GM18868 (cell line): ENCODE results near the gene MAP3K5.

Source experiments
- ATAC-seq: cut with Tn5 transposase; IDR thresholded peaks from one replicate; pipeline ENCODE4 v1.9.1; 2021; ENCODE audit warnings: mild to moderate bottlenecking, moderate library complexity; ENCODE audit not compliant: unreplicated experiment

MAP3K5 gene

DNA sequence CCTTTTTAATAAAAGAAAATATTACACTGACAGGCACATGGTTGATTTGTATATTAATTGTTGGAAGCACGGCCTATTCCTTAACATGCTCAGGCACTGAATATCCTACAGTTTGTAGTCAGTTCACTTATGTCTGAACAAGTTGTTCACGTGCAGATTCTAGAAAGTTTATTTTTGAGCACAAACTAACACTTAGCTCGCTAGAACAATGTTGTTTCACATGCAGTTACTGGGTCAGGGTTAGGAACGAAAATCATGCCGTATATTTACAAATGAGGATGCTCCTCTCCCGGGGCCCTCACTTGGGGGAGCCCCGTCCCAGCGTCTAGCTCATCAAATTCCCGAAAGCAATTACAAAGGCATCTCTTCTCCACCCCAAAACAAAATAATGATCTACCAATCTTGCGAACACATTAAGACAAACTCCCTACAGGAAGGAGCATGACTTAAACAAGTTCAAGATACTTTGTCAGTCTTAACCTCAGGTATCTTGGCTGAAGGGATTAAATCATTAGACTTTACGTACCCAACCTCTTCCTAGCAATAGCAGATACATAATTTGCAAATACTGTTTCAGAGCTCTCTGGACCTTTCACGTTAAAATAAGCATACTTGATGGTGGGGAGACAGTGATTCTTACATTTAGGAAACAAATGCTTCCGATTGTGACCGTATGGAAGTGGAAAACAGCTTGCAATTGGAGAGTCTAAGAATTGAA, 243.5 kb downstream of the MAP3K5 start:
- ATAC-seq = no peak

DNA sequence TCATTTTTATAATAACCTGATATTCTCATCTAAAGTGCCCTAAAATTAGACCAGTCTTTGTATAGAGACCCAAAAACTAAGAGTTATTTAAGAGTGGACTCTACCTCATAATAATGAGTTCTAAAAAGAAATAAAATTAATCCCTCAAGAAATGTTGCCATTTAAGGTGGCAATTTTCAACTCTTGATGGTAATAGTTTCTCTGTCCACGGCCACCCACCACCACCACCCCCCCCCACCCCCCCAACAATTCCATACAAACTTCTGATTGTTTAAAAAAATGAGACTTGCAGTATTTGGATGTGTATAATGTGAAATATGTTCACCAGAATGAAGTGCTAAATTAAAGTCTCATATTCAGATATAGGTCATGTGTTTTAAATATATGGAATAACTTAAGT, 244.4 kb downstream of the MAP3K5 start:
- ATAC-seq = no peak

DNA sequence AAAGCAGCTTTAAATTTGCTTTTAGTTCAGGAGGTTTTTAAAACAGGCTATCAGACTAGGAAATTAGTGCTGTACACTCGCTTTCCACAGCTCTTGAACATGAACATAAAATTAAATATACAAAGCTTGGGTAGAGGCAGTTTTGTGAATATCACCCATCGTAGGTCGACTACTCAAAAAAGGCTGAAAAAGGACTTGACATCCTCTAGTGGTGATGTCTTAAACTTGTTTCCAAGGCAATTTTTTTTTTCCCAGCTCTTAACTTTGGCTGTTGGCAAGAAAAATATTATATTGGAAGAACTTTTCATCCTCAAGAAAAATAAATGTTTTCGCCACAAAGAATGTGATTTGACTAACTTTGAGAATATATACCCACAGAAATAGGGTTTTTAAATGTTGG, 244.9 kb downstream of the MAP3K5 start:
- ATAC-seq = no peak

DNA sequence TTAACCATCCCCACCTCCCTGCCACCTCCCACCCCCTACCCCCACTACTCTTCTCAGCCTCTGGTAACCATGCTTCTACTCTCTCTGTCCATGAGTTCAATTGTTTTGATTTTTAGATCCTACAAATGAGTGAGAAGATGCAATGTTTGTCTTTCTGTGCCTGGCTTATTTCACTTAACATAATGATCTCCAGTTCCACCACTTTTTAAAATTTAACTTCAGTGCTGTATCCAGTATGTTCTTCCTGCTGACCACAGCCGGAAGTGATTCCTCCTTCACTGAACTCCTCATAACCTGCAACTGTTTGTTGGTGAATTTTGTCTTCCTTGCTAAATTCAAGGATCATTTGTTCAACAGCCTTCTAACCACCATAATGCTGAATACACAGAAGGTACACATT, 245.9 kb downstream of the MAP3K5 start:
- ATAC-seq = no peak

DNA sequence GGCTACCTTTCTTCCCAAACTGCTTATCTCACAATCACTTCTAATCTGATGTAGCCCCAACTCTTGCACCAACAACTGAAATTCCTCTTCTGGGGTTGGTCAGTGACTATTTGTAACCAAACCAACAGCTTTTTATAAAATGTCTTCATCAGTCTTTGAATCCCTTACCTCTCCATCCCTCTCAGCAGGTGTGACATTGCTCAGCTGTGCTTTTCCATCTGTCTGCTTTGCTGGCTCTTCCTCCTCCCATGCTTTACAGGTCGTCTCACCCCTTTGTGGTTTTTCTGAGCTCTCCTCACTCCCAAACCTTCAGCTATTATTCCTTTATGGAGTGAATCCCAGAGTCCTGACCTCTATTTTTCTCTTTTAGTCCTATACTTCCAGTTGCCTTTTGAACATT, 248.0 kb downstream of the MAP3K5 start:
- no peak for ATAC-seq

DNA sequence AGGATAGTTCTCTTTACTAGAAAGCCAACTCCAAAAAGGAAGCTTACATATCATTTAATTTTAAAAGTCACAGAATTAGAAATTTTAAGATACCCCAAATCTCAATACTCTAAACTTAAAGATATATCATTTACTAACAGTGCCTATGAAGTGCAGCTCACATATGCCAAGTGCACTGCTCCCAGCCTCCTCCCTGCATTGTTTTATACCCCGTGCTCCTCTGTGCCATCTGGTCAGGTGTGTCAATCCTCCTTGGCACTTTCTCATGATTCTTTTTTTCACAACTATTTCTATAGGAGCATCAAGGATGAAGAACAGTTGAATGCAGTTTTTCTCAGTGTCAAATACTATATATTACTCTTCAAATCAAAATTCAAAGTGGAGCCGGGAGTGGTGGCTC, 250.9 kb downstream of the MAP3K5 start:
- no peak for ATAC-seq

DNA sequence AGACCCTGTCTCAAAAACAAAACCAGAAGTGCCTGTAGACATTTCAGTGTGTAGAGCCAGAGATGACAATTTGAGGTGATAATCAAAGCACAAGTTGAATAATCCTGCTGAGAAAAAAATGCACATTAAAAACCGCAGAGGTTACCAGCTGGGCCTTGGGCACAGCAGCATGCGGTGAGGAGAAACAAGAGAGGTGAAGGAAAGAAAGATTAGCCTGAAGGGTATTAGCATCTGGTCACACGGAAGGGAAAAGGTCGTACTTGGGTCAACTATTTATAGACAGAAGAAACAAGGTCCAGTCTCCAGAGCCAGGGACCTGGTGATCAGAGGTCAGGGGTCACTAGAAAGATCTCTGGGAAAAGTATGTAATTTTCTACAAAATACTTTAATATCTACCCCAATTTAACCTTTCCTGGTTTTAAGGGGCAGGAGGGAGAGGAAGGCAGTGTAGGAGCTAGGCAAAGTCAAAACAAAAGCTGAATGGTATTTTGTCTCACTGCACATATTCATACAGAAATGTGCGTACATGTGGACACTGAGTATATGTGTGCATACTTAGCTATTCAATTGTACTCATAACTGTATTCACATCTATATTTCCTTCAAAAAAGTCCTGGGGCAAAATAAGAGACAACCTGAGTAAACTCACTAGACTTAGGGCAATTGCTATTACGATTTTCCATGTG, 252.2 kb downstream of the MAP3K5 start:
- no peak for ATAC-seq

DNA sequence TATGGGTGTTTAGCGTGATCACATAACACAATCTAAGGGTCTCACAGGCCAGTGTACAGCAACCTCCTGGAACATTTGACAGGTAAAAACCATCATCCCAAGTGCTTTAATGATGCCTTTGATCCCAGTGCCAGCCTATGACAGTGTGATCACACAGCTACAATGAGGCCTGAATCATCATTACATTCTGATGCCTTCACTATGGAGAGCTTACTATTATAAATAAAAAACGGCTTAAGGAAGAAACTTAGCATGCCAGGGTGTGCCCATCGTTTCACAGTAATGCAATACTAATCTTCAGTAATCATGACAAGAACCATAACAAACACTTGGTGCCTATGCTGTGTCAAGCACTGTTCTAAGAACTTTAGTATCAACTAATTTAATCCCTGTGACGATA, 253.4 kb downstream of the MAP3K5 start:
- ATAC-seq = no peak

DNA sequence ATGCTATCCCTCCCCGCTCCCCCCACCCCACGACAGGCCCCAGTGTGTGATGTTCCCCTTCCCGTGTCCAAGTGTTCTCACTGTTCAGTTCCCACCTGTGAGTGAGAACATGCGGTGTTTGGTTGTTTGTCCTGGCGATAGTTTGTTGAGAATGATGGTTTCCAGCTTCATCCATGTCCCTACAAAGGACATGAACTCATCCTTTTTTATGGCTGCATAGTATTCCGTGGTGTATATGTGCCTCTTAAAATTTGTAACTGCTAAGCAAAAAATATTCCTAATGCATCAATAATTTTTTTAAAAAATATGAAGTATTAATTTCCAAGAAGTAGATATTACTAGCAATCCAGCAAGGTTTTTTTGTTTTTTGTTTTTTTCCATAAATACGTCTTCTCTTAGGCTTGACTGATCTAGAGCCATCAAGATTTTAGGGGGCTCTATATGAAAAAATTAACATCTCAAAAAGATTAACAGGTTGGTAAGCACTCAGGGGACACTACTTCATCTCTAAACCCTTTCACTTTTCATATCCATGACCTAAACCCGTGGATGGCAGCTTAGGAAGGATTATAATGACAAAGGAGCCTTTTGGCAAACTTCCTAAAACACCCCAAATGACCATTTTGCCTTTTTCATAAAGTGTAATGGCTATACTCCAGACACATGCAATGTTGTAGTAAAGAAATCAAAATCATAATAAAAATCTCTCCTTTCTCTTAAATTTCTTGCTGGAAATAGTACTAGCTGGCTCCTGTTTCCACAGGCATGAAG, 256.2 kb downstream of the MAP3K5 start:
- ATAC-seq = no peak

DNA sequence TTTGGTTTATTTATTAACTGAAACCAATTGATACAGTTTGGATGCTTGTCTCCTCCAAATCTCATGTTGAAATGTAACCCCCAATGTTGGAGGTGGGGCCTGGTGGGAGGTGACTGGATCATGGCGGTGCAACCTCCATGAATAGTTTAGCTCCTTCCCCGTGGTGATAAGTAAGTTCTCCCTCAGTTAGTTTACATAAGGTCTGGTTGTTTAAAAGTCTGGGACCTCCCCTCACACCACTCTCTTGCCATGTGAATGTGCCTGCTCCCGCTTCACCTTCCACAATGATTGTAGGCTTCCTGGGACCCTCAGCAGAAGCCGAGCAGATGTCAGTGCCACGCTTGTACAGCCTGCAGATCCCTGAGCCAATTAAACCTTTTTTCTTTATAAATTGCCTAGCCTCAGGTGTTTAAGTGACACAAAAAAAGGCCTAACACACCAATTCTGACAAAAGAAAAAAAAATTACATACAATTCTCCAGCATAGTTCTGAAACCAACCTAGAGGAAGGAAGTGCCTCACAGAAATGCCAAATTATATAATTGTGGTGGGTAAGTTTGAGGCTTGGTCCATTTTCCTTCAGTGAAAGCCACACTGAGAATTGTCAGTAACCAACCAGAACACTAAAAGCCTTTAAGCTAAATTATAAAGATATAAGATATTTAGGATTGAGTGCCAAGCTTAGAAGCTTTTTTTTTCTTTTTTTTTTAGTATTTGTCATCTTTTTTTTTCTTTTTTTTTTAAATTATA, 257.1 kb downstream of the MAP3K5 start:
- ATAC-seq = no peak

DNA sequence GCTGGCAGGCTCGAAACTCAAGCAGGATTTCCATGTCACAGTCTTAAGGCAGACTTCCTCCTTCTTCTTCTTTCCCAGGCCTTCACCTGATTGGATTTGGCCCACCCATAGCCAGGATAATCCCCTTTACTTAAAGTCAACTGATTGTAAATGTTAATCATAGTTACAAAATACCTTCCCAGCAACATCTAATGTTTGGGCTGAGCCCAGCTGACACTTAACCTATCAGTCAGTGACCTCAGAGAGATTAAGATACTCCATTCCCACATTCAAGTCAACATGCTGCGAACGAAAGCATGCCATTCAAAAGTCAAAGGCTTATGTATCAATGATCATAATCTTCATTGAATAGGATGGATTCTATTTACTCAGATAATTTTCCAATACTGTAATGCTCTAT, 258.0 kb downstream of the MAP3K5 start:
- ATAC-seq = no peak

DNA sequence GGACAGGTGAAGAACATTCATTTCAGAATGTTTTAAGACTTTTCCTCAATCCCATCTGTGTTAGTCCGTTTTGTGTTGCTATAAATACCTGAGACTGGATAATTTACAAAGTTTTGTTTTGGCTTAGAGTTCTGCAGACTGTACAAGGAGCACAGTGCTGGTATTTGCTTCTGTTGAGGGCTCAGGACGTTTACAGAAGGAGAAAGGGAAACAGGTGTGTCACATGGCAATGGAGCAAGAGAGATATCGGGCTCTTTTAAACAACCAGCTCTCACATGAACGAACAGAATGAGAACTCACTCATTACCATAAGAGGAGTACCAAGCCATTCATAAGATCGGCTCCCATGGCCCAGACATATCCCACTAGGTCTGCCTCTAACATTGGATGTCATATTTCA, 258.8 kb downstream of the MAP3K5 start:
- no peak for ATAC-seq

DNA sequence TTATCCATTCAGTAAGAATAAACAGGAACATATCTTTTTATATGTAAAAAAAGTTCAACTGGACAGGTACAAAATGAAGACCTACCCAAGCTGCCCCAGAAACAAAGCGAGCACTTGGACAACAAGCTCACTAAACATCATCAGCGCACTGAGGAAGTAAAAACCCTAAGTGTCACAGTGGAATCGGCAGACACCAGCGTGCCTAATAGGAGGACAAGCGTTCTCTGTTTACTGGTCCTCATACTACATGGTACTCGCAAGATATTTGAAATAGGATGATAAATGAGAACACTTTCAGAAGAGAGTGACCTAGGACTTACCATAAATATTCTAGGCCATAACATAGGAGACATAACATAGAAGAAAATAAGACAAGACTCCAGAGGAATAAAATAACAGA, 260.2 kb downstream of the MAP3K5 start:
- no peak for ATAC-seq

DNA sequence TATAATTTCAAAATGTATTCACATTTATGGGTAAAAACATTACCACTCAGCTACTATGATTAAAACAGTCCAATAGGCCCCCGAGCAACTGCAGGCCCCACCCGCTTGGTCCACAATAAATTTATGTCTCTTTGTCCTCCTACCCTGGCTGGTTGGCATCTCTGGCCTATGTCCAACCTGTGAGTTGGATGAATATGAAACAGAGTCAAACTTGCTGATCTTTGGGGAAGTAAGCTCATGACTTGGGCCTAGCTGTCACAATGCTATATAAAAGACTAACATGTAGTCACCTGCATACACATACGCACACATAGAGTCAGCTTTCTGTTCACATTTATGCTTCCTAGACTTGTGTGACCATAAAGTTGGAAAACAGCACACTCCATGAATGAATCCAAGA, 262.6 kb downstream of the MAP3K5 start:
- ATAC-seq = no peak

DNA sequence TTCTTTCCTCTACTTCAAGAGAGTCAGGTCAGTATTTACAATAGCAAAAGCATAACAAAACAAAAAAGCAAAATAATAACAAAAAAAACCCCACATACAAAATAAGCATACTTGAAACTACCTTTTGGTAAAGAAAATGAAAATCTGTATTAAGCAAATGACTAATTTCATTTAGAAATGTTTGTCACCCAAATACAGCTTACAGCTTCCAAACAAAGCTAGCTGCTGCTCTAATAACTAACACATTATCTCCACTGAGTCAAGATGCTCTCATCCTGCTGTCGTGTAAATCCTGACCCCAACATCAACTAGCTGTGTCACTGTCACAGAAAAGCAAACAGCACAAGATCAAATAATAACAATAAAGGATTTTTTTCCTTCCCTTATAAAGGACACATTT, 263.8 kb downstream of the MAP3K5 start:
- no peak for ATAC-seq

DNA sequence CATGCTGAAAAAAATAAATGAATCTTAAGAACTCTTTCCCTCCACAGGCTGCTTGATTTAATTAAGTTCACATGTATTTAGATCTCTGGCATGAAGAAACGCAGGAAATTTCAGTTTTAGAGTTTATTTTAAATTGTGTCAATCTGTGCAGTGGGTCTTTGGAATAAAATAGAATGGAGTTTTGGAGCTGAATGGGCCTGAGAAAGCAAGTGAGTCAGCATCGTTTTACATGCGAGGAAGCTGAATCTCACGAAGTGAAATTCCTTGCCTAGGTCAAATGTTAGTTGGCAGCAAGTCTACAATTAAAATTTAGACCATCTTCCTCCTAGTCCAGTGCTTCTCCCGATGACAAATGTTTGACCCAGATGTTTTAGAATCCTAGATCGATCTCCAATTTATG, 264.4 kb downstream of the MAP3K5 start:
- no peak for ATAC-seq

DNA sequence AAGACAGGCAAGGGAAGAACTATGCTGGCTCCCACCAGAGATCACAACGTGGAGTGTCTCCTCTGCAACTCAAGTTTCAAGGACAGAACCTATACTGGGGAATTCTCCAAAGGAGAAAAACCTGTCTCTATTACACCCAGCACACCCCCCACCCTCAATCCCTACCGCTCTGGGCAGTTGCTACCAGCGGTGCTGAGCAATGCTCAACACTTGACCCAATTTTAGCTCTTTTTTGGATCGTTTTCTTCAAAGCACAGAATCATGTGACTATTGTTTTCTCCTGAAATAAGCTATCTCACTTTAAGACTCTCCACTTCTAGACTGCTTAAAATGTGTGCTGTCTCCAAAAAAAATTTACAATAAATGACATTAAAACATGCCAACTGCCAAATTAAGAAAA, 265.3 kb downstream of the MAP3K5 start:
- ATAC-seq = no peak

DNA sequence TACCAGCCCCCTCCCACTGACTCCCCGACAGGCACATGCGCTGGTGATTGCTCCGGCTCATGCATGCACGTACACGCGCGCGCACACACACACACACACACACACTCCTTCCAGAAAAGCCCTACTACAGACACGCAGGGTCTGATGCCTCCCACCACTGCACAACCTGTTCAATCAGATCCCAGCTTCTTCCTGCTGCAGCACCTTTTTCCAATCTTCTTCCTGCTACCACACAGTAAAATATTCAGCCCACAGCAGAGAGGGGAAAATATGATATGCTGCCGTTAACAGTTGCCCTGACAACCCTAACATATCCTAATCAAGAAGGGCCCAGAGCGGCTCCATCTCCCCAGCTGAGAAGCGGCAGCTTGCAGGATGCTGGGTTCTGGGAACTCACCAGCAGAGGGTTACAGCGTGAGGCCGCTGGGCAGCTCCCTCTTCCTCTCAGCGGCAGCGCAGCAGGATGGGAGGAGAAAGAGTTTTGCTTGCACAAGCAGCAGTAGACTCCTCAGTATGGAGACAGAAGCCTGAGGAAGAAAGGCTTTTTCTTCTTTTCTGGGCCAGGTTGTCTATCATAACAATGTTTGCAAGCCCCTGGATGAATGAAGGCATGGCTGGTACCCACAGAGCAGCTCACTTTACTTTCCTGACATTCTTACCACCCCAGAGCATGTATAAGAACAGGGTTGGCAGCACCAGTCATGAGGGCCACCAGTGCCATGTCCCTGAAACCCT, 265.9 kb downstream of the MAP3K5 start:
- ATAC-seq = no peak

DNA sequence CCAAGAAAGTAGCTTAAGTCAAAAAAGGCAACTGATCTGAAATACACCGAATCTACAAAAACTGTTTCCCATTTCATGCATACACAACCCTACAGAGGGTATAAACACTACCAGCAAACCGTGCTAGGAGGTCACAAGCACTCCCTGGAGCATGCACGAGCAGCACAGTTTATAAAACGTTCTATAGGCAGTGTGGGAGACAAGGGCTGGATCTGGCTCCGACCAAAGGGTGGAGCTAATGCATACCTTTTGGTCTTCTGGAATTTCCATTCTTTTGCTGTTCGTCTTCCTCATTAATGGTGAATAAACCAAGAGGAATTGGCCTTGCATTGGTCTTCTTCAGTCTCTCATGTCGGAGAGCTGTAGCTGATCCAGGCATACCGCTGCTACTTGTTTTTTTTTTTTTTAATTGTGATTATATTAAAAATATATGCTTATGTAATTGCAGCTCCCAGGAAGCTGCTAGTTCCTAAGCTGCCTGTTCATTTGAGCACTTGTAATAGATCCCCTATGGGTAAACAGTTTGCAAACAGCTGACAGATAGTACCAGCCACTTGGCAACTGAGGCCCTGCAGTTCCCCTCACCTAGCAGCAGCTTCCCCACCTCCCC, 266.6 kb downstream of the MAP3K5 start:
- ATAC-seq = no peak

DNA sequence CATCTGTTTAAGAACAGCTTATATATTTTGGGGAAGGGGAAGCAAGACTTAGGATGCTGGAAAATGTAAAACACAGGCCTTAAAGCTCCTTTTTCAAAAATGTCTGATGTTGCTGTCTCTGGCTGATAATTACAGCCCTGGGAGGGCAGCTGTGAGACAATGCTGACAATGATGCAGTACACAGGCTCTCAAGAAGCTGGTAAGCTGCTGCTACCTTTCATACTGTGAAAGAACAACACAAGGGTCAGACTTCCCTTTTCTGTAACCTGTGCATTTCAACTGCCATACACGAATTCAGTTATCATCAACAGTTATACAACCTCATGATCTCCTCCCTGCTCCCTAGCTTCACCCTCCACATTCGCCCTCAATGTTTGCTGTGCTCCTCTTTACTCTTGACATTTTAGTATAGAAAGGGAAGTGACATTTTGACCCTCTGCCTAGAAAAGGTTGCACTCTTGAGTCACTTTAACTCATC, 267.3 kb downstream of the MAP3K5 start:
- no peak for ATAC-seq
